Uterus (tissue), 4 donors: Measurements from ENCODE around the gene TMEM128. TPM values are rescaled to one million over a fixed set of nuclear protein-coding genes. Genes with fewer than 3 reads are reported as not detected.

Experiments used
- DNase-seq, 2 donors: peaks; one replicate each; pipeline ENCODE4 v3.0.0-alpha.2; 2019 to 2020
- H3K27ac ChIP-seq, 2 donors: fragments of 200-600 bp; sonication (generic); 1 replicate in 1 of 2; 2 replicates in 1 of 2; pipeline ENCODE4 v1.5.1; 2016 to 2018
- H3K27me3 ChIP-seq, 2 donors: fragments of 200-600 bp; sonication (generic); one replicate each; pipeline ENCODE4 v1.5.1; 2018 to 2019; ENCODE audit warnings: control low read depth in 1 of 2
- H3K36me3 ChIP-seq, 2 donors: fragments of 200-600 bp; sonication (generic); one replicate each; pipeline ENCODE4 v1.5.1; 2019; ENCODE audit warnings: control low read depth in 1 of 2
- H3K4me1 ChIP-seq, 2 donors: fragments of 200-600 bp; sonication (generic); one replicate each; pipeline ENCODE4 v1.5.1; 2018 to 2019; ENCODE audit warnings: control low read depth in 1 of 2
- H3K4me3 ChIP-seq, 2 donors: fragments of 200-600 bp; sonication (generic); 1 replicate in 1 of 2; 2 replicates in 1 of 2; pipeline ENCODE4 v1.5.1; 2018 to 2019; ENCODE audit warnings: mild to moderate bottlenecking in 1 of 2
- H3K9me3 ChIP-seq, 2 donors: fragments of 200-600 bp; sonication (generic); one replicate each; pipeline ENCODE4 v1.5.1; 2019; ENCODE audit warnings: control low read depth in 1 of 2
- POLR2A ChIP-seq, 2 donors: fragments of 450-650 bp; IDR thresholded peaks; one replicate each; pipeline ENCODE4 v1.6.1; 2016; ENCODE audit warnings: antibody characterized with exemption in 2 of 2, mild to moderate bottlenecking in 1 of 2, moderate library complexity in 1 of 2
- intact Hi-C: fragments of 100-400 bp; cut with DNase I; formaldehyde crosslinking; loops from one replicate; pipeline ENCODE4 v1.15.1; 2023; ENCODE audit warnings: low total_unique reads
- total RNA-seq, 4 donors: library from RNA; depleted of rRNA in 3 of 4; stranded (reverse); fragments of >200 nt in 3 of 4; gene quantifications; one replicate each; pipeline versions ENCODE4 v1.1.0 to v1.2.4, GENCODE V29; 2014 to 2023
- TF ChIP-seq, protein P1 (sequence below), 4 experiments: fragments of 200-600 bp in 2 of 4; fragments of 450-650 bp in 2 of 4; sonication (generic) in 2 of 4; IDR thresholded peaks; one replicate each; pipeline ENCODE4 v1.5.1; 2016 to 2019; ENCODE audit warnings: antibody characterized with exemption in 4 of 4, mild to moderate bottlenecking in 2 of 4, moderate library complexity in 1 of 4
- donor health status: DM: yes; HTN: yes; CAD: no.

The TMEM128 gene, protein sequence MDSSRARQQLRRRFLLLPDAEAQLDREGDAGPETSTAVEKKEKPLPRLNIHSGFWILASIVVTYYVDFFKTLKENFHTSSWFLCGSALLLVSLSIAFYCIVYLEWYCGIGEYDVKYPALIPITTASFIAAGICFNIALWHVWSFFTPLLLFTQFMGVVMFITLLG
- total RNA-seq = 10 to 100 TPM in 3 of 4 donors, 1 to 10 TPM in 1; 9.4 to 43.3 (median 33.6) TPM

DNA sequence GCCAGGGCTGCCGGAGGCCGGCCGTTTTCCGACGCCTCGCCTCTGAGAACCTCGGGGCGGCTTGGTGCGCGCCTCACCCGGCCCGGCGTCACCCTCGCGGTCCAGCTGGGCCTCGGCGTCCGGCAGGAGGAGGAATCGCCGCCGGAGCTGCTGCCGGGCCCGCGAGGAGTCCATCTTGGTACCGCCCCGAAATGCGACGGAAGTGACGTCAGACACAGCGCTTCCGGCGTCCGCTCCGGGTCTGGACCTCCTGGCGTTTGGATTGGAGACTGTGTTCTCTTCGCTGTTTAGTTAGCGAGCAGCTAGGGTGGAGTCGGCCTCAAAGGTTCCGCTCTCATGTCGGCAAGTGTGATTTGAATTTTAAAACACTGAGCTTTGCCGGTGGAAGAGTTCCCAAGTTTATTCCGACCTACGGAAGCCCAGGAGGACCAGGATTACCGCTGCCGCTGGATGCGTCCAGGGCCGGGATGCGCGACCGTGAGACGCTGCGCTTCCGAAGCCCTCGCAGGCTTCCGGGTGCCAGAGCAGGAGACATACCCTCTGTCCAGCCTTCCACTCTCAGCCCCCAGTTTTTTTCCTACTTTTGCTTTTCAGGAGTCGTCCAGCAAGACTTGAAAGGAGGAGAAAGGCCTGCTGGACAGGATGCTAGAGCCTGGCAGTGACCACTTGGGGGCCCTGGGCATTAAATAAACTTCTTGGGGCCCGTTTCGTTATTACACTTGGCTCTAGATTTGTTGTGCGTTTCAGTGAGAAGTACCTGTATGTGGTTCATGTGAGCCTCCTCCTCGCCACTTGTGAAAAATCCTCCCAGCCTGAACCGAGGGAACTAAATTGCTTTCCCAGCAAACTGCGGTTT lies at the start of gene TMEM128:
Gene TMEM128 (minus strand): TSS at position 195 of the 856 bp plus-strand sequence. CDS start 21 bp downstream, at position 174.
- H3K4me3 ChIP-seq = peak within 1 kb of the TSS; percentile 74 to 79
- intact Hi-C loops = no loop called here
- peak; percentile 92 for DNase-seq
- H3K36me3 ChIP-seq = no peaks in the 10 kb centered on the region
- H3K27me3 ChIP-seq = no peaks in the 10 kb centered on the region
- H3K9me3 ChIP-seq = no peaks in the 10 kb centered on the region
- peak within 1 kb of the TSS; percentile 90 to 93 for H3K27ac ChIP-seq
- TF ChIP-seq POLR2A (IDR thresholded peaks at IDR 0.05) = peak; percentile 66 to 76
- TF ChIP-seq, protein P1, sequence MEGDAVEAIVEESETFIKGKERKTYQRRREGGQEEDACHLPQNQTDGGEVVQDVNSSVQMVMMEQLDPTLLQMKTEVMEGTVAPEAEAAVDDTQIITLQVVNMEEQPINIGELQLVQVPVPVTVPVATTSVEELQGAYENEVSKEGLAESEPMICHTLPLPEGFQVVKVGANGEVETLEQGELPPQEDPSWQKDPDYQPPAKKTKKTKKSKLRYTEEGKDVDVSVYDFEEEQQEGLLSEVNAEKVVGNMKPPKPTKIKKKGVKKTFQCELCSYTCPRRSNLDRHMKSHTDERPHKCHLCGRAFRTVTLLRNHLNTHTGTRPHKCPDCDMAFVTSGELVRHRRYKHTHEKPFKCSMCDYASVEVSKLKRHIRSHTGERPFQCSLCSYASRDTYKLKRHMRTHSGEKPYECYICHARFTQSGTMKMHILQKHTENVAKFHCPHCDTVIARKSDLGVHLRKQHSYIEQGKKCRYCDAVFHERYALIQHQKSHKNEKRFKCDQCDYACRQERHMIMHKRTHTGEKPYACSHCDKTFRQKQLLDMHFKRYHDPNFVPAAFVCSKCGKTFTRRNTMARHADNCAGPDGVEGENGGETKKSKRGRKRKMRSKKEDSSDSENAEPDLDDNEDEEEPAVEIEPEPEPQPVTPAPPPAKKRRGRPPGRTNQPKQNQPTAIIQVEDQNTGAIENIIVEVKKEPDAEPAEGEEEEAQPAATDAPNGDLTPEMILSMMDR (IDR thresholded peaks at IDR 0.05) = peak in 3 of 4 experiments; percentile 17 to 48 (median 22)
- H3K4me1 ChIP-seq = no peaks in the 10 kb centered on the region

DNA sequence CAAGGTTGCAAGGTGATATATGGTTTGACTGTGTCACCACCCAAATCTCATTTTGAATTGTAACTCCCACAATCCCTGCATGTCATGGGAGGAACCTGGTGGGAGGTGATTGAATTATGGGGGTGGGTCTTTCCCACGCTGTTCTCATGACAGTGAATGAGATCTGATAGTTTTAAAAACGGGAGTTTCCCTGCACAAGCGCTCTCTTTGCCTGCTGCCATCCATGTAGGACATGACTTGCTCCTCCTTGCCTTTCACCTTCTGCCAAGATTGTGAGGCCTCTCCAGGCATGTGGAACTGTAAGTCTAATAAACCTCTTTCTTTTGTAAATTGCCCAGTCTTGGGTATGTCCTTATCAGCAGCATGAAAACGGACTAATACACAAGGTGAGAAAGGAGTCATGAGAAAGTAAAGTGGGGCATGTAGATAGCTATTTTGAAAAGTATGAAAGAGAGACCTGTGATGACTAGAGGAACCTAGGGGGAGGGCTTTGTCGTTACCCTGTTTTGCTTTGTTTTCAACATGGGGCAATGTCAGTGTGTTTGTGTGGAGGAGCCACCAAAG lies 48.3 kb upstream of the TMEM128 start:
- no peaks in the 10 kb centered on the region for H3K9me3 ChIP-seq
- H3K4me1 ChIP-seq = no peaks in the 10 kb centered on the region
- H3K27me3 ChIP-seq = no peaks in the 10 kb centered on the region
- no peaks in the 10 kb centered on the region for H3K36me3 ChIP-seq
- no peak overlapping the region for H3K4me3 ChIP-seq
- TF ChIP-seq POLR2A (IDR thresholded peaks at IDR 0.05) = no peak
- TF ChIP-seq, protein P1 (IDR thresholded peaks at IDR 0.05) = no peak
- H3K27ac ChIP-seq = no peak overlapping the region
- DNase-seq = no peak
- intact Hi-C loops = no loop called here

DNA sequence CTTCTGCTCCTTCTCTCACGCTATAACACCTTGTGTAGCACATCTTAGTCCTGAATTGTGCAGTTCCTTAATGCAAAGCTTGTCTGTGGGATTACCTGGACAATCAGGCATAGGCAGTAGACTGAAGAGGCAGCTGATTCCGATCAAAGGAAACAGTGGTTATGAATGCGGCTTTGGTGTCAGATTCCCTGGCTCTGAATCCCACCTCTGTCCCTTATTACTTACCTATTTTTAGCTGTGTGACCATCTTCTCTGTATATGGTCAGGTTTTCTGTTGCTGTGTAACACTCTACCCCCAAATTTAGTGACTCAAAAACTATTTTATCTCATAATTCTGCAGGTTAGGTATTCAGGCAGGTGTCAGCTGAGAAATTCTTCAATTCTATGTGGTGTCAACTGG lies 45.3 kb upstream of the TMEM128 start:
- DNase-seq = no peak
- no peaks in the 10 kb centered on the region for H3K9me3 ChIP-seq
- peaks cover 0 to 9% of the 10 kb centered on the region in 2 donors for H3K4me1 ChIP-seq
- TF ChIP-seq, protein P1 (IDR thresholded peaks at IDR 0.05) = no peak
- TF ChIP-seq POLR2A (IDR thresholded peaks at IDR 0.05) = no peak
- H3K27me3 ChIP-seq = no peaks in the 10 kb centered on the region
- intact Hi-C loops = no loop called here
- H3K36me3 ChIP-seq = no peaks in the 10 kb centered on the region
- H3K4me3 ChIP-seq = no peak overlapping the region
- H3K27ac ChIP-seq = no peak overlapping the region

DNA sequence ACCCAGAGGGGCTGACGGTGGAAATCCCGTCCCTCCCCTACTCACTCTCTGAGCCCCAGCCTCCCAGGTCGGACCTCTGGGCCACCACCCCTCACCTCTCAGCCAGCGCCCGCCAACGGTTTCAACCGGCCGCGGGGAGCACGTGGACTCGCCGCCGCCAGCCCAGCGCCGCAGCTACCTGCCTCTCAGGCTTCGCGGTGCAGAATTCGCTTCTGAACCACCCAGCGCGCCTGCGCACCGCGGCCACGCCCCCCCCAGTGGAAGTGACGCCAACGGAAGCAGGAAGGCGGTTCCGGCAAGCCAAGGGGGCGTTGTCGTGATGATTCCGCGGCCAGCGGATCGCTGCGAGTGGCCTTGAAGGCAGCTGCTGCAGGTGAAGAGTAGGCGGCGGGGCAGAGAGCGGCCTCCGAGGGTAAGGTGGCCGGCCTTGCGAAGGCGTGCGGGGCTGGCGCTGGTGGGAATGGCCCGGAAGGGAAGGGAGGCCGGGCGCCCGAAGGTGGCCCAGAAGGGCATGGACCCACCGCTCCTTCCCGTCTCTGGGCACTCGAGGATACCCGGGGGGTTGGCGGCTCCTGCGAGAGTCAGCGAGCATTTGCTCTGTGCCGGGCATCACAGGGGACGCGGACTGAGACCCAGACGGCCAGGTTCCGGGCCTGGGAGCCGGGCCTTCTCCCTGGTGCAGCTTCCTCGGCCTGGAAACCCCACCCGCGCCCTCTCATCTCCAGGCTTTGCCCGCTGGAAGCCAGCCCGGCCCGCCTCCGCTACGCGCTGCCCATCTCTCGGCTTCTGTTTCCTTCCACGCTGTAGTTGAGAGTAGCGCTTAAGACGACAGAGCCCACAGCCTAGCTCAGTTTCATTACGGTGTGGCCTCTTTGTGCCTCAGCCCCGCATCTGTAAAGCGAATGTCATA lies 42.2 kb upstream of the TMEM128 start, which contains the start of the genes LYAR and ZBTB49:
Gene LYAR (minus strand): TSS at position 214 of the 910 bp plus-strand sequence. CDS start 6,412 bp downstream, outside the sequence.
Gene ZBTB49 (plus strand): TSS at position 311 of the 910 bp plus-strand sequence. CDS start 9,695 bp downstream, outside the sequence.
- peak within 1 kb of the TSS; percentile 55 to 74 for H3K4me3 ChIP-seq
- H3K4me1 ChIP-seq = peaks cover 0 to 9% of the 10 kb centered on the region in 2 donors
- no peaks in the 10 kb centered on the region for H3K9me3 ChIP-seq
- H3K36me3 ChIP-seq = no peaks in the 10 kb centered on the region
- no peaks in the 10 kb centered on the region for H3K27me3 ChIP-seq
- DNase-seq = peak; percentile 90 to 94
- H3K27ac ChIP-seq = peak within 1 kb of the TSS; percentile 37 to 56
- TF ChIP-seq POLR2A (IDR thresholded peaks at IDR 0.05) = peak; percentile 23 to 61
- TF ChIP-seq, protein P1 (IDR thresholded peaks at IDR 0.05) = peak in 1 of 4 experiments; percentile 30
- intact Hi-C loops = no loop called here
